HG03066 (cell line): Measurements from ENCODE around the gene DIP2C.
"Not testable (repeated sequence)": the region's sequence is repeated elsewhere in the genome, so short reads cannot be mapped to it uniquely, and the experiment has no call there.

ENCODE experiments used
- ATAC-seq: cut with Tn5 transposase; IDR thresholded peaks from one replicate; pipeline ENCODE4 v1.9.1; 2021; ENCODE audit warnings: low read depth; ENCODE audit not compliant: unreplicated experiment

The DIP2C gene

DNA sequence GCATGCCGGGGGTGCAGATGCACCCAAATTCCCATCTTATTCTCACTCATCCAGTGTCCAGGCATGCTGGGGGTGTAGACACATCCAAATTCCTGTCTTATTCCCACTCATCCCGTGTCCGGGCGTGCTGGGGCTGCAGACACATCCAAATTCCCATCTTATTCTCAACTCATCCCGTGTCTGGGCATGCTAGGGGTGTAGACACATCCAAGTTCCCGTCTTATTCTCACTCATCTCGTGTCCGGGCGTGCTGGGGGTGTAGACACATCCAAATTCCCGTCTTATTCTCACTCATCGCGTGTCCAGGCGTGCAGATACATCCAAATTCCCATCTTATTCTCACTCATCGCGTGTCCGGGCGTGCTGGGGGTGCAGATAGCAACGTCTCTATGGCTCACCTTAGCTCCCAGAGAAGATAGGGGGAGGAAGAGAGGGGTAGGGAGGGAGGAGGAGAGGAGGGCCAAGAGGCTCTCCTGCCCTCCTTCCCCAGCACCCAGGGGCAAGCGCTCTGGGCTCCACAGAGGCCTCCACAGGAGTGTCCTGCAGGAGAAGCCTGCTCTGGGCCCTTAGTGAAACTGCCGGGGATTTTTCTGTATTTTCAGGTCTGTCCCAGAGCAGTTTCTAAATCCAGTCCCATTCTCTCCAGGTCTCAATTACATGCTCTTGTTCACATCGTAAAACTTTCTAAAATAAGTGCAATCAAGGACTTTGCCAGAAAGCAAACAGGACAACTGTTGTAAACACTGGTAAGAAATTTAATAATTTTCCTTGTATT is 210.8 kb downstream of the DIP2C start:
- ATAC-seq, result no peak

DNA sequence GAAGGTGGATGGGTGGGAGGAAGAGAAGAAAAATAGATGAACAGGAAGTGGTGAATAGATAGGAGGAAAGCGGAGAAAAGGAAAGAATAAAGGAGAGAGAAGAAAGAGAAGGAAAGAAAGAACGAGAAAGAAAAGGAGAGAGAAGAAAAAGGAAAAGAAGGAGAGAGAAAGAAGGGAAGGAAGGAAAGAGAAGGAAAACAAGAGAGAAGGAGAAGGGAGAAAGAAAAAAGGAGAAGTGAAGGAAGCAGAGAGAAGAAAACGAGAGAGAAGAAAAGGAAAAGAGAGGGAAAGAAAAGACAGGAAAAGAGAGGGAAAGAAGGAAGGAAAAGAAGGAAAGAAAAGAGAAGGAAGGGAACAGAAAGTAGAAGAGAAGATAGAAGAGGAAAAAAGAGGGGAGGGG is 211.8 kb downstream of the DIP2C start:
- ATAC-seq, result no peak

DNA sequence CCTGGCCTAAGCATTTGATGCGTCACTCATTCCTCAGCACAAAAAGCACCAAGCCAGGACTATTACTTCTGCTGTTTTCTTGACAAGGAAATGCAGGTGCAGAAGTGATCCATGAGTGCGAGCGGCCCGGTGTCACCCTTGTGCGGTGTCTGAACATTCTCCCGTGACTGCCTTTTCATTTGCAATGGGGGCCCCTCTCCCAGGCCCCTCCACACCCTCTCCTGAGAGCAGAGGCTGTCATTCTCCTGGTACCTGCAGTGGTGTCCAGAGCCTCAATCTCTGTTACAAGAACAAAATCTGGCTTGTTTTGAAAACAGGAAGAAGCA is 213.1 kb downstream of the DIP2C start:
- no peak for ATAC-seq

DNA sequence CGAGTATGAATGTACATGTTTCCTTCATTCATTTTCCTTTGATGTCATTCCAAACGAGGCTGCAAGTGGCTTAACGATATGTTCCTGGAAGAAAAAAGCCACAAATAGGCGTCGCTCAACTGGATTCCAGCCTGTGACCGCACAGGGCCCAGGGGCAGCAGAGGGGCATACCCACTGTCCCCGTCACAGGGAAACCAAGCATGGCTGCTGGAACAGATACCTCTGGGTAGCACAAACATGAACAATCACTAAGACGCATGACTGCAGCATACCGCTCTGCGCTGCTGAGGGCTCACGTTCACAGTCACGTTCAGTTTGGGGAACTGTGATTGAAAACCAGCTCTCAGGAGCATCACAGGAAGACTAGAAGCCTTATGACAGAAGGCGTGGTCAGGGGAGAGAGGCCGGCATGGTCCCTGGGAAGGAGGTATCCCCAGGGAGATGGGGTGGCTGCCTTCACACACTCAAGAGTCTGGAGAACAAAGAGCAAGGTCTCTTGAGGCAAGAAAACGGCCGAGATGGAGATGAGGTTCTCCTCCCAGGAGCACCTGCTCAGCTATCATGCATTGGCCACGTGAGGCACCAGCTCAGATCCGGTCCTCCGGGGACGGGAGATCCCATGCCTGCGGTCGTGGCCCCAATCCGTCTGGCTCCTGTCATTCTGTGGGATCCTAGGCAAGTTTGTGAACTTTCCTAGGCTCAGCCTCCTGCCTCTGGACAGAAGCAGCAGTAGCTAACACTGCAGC is 213.6 kb downstream of the DIP2C start:
- no peak for ATAC-seq

DNA sequence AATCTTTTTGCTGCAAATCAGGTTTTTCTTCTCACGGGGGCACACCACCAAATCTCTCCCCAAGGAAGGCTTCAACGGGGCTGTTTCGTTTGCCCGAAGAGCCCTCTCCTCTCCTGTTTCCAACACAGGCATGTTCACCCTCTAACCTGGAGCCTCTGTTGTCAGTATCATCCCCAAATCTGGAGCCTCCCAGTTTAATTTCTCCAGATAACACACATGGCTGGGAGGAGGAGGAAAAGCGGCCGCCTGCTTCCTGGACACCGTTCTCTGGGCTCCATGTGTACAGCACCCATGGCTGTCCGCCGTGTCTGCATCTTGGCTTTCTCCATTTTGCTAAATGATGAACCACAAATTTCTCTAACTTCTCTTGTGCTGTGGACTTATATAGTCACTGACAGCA is 214.5 kb downstream of the DIP2C start:
- ATAC-seq, result no peak

DNA sequence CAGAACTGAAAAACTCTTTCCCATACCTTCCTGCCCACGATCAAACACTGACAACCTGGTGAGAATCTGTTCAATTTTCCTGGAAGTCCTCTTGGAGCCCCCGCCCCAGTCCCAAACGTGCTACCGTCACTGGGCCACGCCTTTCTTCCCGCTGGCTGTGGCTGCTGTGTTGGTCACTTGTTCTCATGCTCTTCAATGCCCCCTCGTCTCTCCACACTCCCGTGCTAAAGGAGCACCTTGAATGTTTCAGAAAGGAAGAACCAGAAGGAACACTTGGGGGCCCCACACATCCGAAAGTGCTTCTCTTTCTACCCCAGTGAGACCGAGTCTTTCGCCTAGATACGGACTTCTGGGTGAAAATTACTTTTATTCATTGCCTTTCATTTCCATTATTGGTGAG is 215.1 kb downstream of the DIP2C start:
- ATAC-seq, result no peak

DNA sequence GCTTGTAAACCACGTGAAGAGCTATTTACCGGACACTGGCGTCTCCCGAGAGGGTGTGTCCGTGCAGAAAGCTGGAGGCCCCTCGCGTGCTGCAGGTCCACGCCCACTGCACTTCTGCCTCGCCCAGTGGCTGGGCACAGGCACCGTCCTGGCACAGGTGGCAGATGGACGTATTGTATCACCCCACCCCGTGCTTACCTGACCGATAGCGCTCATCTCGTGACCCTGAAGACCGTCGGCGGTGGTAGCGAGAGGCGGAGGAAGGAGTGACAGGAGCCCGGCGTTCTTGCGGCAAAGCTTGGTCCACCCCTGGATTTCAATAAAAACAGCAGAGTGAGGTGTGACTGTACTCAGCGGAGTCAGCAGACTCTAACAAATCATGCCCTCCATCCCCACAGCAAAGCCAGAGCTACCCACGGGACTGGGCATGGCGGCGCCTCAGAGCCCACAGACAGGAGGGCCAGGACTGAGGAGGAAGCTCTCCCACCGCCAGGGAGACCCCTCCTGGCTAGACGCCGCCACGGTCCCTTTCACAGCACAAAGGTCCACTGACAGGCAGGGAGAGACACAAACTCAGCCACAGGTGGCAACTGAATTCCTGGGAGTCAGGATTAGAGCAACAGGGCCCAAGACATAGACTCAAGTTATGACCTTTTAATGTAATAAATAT is 217.1 kb downstream of the DIP2C start:
- no peak for ATAC-seq

DNA sequence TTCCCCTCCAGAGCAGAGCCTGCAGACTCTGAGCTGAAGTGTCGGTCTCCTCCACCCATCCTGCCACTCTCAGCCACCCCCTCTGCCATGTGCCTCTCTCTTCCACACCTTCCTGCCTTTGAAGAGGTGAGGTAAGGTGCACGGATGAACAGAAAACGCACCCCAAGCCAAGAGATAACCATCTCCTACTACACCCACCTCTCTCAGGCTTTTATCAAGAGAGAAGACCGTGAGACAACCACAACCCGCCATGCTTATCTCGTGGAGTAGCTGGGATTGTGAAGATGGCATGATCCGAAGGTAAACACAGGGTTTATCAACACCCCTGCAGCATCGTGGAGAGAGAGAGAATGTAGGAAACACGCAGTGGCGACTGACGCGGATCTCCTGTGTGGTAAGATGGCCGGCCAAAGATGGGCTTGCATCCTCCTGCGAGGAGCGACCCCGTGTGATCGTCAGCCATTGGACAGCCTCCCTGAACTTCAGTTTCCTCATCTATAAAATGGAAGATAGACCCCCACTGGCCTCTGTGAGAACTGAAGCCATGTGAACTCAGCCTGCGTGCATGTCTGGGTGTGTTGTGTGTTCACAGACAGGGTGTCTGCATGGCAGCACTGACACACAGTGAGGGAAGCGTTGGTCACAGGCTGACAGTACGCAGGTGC is 219.0 kb downstream of the DIP2C start:
- ATAC-seq, result no peak

DNA sequence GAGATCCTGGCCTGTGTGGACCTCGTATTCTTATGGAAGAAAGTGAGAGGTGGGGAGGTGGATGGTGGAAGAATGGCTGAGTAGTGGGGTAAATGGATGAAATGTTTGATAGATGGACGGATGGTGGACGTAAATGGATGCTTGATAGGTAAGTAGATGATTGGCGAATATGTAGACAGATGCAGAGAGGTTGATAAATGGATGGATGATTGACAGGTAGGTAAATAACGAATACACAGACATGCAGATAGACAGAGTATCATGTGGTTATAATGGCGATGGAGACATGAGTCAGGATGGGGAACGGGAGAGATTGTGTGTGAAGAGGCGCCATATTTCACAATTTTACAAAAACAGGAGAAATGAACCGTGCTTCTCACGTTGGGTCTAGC is 219.5 kb downstream of the DIP2C start:
- ATAC-seq, result no peak

DNA sequence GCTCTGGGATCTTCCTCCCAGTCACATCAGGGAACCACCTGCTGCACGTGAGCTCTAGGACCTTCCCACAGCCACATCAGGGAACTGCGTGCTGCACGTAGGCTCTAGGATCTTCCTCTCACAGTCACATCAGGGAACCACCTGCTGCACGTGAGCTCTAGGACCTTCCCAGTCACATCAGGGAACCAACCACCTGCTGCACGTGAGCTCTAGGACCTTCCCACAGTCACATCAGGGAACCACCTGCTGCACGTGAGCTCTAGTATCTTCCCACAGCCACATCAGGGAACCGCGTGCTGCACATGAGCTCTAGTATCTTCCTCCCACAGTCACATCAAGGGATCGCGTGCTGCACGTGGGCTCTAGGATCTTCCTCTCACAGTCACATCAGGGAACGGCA is 229.7 kb downstream of the DIP2C start:
- no peak for ATAC-seq

DNA sequence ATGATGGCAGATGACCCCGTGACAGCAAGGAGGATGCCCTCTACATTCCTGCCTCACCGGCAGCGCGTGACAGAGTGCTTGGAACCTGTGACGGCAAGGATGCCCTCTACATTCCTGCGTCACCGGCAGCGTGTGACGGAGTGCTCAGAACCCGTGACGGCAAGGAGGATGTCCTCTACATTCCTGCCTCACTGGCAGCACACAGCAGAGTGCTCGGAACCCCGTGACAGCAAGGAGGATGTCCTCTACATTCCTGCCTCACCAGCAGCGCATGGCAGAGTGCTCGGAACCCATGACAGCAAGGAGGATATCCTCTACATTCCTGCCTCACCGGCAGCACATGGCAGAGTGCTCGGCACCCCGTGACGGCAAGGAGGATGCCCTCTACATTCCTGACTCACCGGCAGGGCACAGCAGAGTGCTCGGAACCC is 231.0 kb downstream of the DIP2C start:
- no peak for ATAC-seq

DNA sequence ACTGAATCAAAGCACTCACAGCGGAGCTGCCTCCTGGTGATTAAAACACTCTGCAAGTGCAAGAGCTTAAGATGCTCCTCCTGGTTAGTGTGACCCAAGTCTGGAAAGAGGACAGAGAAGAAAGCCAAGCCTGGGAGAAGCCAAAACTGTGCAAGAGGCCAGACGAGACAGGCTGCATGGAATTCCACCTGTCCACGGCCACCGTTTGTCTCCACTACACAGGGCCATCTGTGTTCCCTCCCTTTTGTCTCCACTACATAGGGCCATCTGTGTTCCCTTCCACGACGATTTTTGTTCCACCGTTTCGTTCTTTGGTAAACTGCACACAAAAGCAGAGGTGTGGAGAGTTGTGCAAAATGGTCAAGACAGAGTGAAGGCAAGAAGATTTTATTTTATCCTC is 233.0 kb downstream of the DIP2C start:
- no peak for ATAC-seq

DNA sequence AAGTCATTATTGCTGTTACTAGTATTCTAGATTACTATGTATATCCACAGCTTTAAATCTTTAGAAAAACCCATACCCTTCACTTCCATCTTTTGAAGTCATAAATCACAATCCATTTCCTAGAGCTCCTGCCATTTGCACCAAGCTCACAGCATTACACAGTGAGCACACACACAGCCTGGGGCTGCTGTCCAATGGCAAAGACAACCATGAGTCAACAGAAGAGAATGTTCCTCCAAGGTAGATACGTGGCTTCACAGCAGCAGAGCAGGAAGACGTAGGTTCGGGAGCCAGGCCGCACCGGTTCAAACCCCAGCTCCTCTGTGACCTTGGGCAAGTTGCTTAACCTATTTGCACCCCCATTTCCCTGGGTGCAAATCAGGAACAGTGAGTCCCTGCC is 234.6 kb downstream of the DIP2C start:
- no peak for ATAC-seq

DNA sequence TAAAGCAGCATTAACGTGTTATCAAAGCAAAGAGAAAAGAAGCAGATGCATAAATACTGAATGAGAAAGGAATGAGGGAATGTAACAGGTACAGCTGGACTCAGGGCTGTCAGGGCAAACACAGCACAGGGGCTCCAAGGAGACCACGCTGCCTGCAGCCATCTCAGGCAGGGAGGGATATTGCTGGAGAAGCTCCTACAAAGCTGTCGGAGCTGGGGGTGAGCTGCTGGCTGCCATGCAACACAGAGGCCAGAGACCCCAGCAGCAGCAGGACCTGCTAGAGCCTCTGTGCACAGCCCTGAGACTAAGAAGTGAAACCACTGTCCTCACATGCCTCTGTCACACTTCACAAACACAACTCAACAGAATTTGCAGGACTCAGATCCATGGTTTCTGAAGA is 235.8 kb downstream of the DIP2C start:
- no peak for ATAC-seq

DNA sequence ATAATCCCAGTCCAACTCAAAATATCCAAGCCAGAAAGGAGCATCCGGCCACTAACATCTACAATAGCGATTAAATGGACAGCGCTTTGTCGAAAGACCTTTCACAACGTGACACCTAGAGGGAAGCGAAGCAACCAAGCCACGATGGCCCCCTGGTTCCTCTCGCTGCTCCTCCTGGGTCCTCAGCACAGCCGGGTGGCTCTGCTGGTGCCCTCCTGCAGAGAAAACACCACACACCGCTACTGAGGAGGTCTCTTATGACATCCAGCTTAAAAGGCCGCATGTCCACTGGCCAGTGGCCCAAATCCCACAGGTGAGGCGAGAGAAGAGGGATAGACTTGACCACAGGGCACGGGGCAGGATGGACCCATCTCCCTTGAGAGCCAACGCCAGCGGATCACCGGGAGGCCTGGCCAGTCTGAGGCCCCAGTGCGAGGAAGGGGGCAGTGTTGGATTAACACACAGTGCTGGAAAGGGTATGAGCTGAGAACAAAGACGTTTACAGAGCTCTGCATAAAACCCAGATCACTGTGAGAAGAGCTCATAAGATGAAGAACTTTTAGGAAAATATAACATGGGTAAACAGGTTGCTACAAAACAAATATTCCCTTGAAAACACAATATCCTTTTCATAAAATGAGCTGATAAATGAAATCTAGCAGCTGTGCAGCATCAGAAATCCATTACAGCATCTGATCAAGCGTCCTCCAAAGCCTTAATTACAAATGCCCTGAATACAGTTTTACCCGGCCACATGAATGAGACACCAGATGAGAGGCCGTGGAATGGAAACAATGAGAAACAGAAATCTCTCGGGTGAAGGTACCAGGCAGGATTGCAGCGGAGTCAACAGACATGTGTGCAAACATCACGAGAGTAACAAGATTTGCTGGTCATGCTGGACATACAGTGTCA is 236.7 kb downstream of the DIP2C start:
- ATAC-seq, result no peak

DNA sequence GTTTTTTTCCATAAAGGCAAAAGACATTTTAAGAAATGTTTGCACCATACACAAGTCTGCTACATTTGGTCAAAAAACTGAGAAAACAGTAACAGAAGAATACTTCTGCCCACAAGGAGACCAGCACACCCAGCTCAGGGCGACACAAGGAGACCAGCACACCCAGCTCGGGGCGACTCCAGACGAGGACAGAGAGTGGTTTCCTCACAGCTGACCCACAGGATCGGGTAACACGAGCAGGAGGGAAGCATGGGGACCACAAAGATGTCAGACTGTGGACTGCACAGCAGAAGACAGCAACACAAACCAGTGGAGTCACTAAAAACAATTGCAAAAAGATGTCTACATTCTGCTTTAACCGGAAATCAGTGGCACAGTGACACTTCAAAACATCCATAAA is 237.6 kb downstream of the DIP2C start:
- no peak for ATAC-seq

DNA sequence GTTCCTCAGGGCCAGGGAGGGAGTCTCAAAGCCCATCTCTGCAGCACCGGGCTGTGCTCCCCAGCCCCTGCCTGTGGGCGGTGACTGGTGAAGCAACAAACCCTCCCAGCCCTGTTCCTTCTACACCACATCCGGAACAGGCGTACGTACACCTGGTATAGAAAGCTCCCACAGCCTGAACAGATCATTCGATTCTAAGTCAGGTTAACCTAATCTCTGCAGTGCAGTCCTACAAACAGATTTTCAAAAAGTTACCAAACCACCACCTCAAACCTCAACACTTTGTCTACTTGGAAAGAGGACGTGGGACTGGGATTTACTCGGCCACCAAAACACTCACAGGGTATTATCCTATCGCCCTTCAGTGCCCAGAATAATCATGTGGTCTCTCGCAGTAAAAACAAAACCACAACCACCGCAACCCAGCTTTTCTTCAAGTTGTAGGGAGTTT is 238.4 kb downstream of the DIP2C start:
- peak; percentile 93 for ATAC-seq

DNA sequence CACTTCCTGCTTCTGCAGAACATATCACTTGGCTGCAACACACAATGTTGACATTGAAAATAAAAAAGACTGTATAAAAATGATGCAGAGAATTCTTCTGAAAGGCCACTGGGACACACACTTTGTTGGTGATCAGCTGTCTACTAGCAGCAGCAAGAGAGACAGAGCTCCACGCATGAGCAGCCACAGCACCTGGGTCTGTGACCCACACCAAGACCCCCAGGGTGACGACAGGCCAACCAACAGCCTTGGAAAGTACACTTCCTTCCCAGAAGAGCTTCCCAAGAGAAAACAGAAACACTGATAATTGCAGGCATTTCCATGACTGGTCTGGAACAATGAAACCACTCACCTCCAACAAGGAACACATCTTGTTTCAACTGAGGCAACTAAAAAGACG is 239.0 kb downstream of the DIP2C start:
- no peak for ATAC-seq

DNA sequence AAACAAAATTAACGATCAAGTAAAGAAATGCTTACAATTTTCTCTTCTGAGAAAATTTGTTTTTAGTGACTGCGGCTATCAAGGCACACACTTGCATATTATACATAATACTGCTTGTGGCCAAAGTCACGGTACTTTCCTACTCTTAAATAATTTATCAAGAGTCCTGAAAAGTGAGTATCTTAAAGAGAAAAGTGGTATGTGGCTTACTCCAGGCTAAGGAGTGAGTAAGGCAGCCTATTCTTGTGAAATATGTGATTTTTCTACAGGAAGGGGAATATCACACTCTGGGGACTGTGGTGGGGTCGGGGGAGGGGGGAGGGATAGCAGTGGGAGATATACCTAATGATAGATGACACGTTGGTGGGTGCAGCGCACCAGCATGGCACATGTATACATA is 240.1 kb downstream of the DIP2C start:
- ATAC-seq, result not testable (repeated sequence)

DNA sequence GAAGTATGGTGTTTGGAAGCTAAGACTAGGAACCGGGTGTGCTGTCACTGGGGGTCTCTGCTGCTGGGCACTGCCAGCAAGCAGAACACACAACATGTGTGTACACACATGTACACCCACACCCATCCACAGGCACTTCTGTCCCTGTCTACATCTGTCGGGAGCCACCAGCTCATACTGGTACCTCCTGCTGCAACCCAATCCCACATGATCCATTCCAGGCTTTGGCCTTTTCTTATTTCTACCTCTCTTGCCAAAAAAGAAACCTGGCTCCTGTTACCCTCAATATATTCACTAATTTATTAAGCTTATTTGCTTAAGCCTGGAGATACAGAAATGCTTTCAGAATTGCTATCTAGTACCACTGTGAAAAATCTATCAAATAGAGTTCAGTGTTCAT is 246.0 kb downstream of the DIP2C start:
- no peak for ATAC-seq
